ENCODE results near the gene GOLGA3.
"Not testable (repeated sequence)": the region's sequence is repeated elsewhere in the genome, so short reads cannot be mapped to it uniquely, and the experiment has no call there.

DNA sequence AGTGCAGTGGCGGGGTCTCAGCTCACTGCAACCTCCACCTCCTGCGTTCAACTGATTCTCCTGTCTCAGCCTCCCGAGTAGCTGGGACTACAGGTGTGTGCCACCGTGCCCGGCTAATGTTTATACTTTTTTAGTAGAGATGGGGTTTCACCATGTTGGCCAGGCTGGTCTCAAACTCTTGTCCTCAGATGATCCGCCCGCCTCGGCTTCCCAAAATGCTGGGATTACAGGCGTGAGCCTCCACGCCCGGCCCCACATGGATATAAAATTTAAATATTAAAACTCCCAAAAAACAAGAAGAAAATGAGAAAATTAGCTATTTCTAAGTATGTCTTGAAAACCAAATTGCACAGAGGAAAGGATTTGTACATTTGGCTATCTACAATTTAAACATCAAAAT, 16.0 kb upstream of the GOLGA3 start:
- TF ChIP-seq, protein P1, sequence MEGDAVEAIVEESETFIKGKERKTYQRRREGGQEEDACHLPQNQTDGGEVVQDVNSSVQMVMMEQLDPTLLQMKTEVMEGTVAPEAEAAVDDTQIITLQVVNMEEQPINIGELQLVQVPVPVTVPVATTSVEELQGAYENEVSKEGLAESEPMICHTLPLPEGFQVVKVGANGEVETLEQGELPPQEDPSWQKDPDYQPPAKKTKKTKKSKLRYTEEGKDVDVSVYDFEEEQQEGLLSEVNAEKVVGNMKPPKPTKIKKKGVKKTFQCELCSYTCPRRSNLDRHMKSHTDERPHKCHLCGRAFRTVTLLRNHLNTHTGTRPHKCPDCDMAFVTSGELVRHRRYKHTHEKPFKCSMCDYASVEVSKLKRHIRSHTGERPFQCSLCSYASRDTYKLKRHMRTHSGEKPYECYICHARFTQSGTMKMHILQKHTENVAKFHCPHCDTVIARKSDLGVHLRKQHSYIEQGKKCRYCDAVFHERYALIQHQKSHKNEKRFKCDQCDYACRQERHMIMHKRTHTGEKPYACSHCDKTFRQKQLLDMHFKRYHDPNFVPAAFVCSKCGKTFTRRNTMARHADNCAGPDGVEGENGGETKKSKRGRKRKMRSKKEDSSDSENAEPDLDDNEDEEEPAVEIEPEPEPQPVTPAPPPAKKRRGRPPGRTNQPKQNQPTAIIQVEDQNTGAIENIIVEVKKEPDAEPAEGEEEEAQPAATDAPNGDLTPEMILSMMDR (conservative IDR thresholded peaks at IDR 0.05; ENCODE audit: low read length), result not testable (repeated sequence)
- not testable (repeated sequence) for TF ChIP-seq EZH2phosphoT487 (IDR thresholded peaks at IDR 0.05; ENCODE audit: borderline replicate concordance)

Measured in Loucy (cell line).